Omental fat pad (tissue), 4 donors: ENCODE measurements around the gene ADGRA3. TPM values are rescaled to one million over a fixed set of nuclear protein-coding genes. Genes with fewer than 3 reads are reported as not detected.
A peak's percentile ranks its signal among the peaks of the same experiment; 100 is the strongest.

Source experiments
- ATAC-seq: fragments of 150-250 bp; one replicate; pipeline ENCODE4 v1.9.1; 2016; ENCODE audit warnings: mild to moderate bottlenecking, moderate library complexity; ENCODE audit not compliant: low FRiP score
- DNase-seq: peaks from one replicate; pipeline ENCODE4 v3.0.0-alpha.2; 2019; ENCODE audit warnings: low spot score
- CTCF ChIP-seq, 3 donors: fragments of 450-650 bp; IDR thresholded peaks; one replicate each; pipeline ENCODE4 v1.5.1; 2016 to 2017; ENCODE audit warnings: antibody characterized with exemption in 3 of 3, mild to moderate bottlenecking in 3 of 3, moderate library complexity in 2 of 3
- total RNA-seq, 4 donors: library from RNA; depleted of rRNA; stranded (reverse); fragments of >200 nt; gene quantifications; one replicate each; pipeline ENCODE4 v1.1.0, GENCODE V29; 2016

Gene ADGRA3
- 10 to 100 TPM; 13.7 to 48.3 (median 28.9) TPM for total RNA-seq

GRCh38 chr4:22515888-22516541 is at the start of gene ADGRA3:
ADGRA3 (minus strand) TSS chr4:22516066; CDS start chr4:22515784, 282 bp downstream.
- ATAC-seq (peak; percentile 85), DNase-seq (no peak)
- TF ChIP-seq CTCF (IDR thresholded peaks at IDR 0.05): no peak

GRCh38 chr4:22556495-22556894 is 40.6 kb upstream of the ADGRA3 start:
- TF ChIP-seq CTCF (IDR thresholded peaks at IDR 0.05): no peak

DNA sequence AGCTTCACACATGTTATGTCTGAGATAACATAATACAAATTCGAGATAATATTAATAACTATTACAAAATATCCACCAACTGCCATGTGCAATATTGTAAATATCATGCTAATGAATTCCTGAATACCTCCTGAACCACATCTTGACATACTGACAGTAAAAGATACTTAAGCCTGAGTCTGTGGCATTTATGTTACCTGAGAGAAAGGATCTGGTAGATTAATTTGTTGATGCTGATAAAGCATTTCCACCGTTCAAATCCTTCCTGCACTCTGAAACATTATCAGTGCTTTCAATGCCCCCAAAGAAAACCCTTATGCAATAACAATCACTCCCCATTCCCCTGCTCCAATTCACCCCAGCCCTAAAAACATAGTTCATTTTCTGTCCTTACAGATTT is 38.8 kb upstream of the ADGRA3 start:
- DNase-seq: no peak
- no peak for TF ChIP-seq CTCF (IDR thresholded peaks at IDR 0.05)
- ATAC-seq: no peak

More at GRCh38 chr4:22556495-22556894, 40.6 kb upstream of the ADGRA3 start:
- DNase-seq (no peak), ATAC-seq (no peak)

GRCh38 chr4:22553560-22553959 is 37.7 kb upstream of the ADGRA3 start:
- TF ChIP-seq CTCF (IDR thresholded peaks at IDR 0.05): no peak
- ATAC-seq (no peak), DNase-seq (no peak)

GRCh38 chr4:22552812-22553211 is 36.9 kb upstream of the ADGRA3 start:
- no peak for ATAC-seq
- TF ChIP-seq CTCF (IDR thresholded peaks at IDR 0.05): no peak

DNA sequence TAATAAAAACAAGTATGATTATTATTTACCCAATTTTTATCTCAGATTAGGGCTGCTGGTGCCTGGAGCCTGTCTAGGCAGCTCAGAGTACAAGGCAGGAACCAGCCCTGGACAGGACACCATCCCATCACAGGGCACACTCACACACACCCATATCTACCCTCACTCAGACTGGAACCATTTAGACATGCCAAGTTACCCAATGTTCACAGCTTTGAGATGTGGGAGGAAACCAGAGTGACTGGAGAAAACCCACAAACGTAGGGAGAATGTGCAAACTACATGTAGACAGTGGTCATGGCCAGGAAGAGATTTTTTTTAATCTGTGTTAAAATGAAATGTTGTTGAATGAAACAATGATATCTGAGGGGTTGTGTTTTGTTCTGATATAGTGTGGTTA is 35.7 kb upstream of the ADGRA3 start:
- no peak for TF ChIP-seq CTCF (IDR thresholded peaks at IDR 0.05)
- DNase-seq (no peak), ATAC-seq (no peak)

More at GRCh38 chr4:22552812-22553211, 36.9 kb upstream of the ADGRA3 start:
- DNase-seq: no peak

DNA sequence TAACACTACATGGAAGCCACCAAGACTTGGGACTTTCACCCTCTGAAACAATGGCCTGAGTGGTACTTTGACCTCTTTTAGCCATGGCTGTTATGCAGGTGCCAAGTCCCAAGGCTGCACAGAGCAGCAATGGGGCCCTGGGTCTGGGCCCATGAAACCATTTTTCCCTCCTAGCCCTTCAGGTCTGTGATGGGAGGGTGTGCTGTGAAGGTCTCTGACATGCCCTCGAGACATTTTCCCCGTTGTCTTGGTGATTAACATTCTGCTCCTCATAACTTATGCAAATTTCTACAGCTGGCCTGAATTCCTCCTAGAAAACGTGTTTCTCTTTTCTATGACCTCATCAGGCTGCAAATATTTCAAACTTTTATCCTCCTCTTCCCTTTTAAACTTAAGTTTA is 30.4 kb upstream of the ADGRA3 start:
- ATAC-seq (no peak), DNase-seq (no peak)
- no peak for TF ChIP-seq CTCF (IDR thresholded peaks at IDR 0.05)
